Central memory CD8-positive, alpha-beta T cell (primary cell): ENCODE results near the gene HSFX3.
"Not testable (repeated sequence)": the region's sequence is repeated elsewhere in the genome, so short reads cannot be mapped to it uniquely, and the experiment has no call there.

Source experiments
- ATAC-seq: fragments of 150-1000 bp; cut with Tn5 transposase; replicated peaks from 2 replicates; pipeline ENCODE4 v1.10.0; 2022; ENCODE audit warnings: mild to moderate bottlenecking, moderate FRiP score, moderate number of reproducible peaks; ENCODE audit not compliant: poor library complexity, severe bottlenecking; ENCODE audit errors: extremely low read depth
- DNase-seq, 2 donors: peaks; one replicate each; pipeline ENCODE4 v3.0.0; 2021; ENCODE audit warnings: low spot score in 2 of 2
- H3K27ac Mint-ChIP-seq: one replicate; pipeline ENCODE4 v1.8.0; 2022; ENCODE audit warnings: low read depth, mild to moderate bottlenecking, moderate library complexity, mixed read lengths
- H3K27me3 Mint-ChIP-seq: one replicate; pipeline ENCODE4 v1.8.0; 2022; ENCODE audit warnings: mixed read lengths
- H3K36me3 Mint-ChIP-seq: one replicate; pipeline ENCODE4 v1.8.0; 2022; ENCODE audit warnings: mild to moderate bottlenecking, moderate library complexity, mixed read lengths; ENCODE audit not compliant: insufficient read depth
- H3K4me1 Mint-ChIP-seq: one replicate; pipeline ENCODE4 v1.8.0; 2022; ENCODE audit warnings: mixed read lengths
- H3K4me3 Mint-ChIP-seq: one replicate; pipeline ENCODE4 v1.8.0; 2022; ENCODE audit warnings: mild to moderate bottlenecking, moderate library complexity, mixed read lengths
- H3K9me3 Mint-ChIP-seq: one replicate; pipeline ENCODE4 v1.8.0; 2022; ENCODE audit warnings: mixed read lengths

Gene HSFX3

DNA sequence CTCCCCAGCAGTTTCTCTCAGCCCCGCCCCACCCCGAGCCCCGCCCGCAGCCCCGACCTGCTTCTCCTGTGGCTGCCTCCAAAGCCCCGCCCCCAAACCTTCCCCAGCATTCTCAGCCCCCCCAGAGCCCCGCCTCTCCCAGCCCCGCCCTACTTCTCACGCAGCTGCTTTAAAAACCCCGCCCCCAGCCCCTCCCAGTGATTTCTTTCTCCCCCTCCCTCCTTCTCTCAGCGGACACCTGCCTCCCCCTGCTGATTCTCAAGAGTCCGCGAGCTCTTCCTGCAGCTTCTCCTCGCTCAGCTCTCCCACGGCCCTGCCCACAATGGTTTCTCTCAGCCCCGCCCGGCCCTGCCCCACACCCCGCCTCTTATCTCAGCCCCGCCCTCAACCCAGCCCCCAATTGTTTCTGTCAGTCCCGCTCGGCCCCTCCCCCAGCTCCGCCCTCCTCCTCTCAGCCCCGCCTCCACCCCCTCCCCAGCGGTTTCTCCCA, 9.5 kb downstream of the HSFX3 start:
- Mint-ChIP-seq H3K27ac (peak overlapping the region; percentile 98), H3K36me3 (peaks cover 17% of the 10 kb centered on the region), H3K27me3 (no peaks in the 10 kb centered on the region), H3K9me3 (no peaks in the 10 kb centered on the region), H3K4me1 (no peaks in the 10 kb centered on the region), H3K4me3 (peak overlapping the region; percentile 71)
- ATAC-seq (peak; percentile 55), DNase-seq (peak; percentile 61 to 75)

DNA sequence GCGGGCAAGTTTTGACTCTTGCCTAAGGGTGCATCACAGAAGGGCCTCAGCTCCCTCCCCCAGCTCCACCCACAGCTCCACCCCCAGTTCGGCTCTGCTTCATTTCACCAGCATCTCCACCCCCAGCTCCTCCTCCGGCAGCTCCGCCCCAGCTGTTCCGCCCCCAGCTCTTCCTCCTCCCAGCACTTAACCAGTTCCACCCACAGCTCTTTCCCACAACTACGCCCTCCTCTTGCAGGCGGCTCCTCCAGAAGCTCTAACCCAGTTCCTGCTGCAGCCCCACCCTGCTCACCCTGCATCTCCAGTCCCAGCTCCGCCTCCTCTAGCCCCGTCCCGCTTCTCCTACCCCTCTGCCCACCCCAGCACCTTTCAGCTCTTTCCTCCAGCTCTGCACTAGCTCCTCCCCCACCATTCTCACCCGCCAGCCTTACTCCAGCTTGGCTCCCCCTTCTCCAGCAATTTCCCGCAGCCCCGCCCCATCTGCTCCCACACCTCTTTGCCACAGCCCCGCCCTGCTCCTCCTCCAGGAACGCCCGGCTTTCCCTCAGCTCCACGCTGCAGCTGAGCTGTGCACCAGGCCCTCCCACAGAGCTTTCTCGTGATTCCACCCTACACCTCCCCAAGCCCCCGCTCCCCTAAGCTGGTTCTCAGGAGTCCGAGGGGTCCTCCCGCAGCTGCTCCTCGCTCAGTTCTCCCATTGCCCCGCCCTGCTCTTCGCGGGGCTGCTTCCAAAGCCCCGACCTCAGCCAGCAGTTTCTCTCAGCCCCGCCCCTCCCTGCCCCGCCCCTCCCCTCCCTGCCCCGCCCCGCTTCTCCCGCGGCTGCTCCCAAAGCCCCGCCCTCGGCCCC, 10.2 kb downstream of the HSFX3 start:
- Mint-ChIP-seq H3K4me3 (peak overlapping the region; percentile 71), H3K36me3 (peaks cover 15% of the 10 kb centered on the region), H3K9me3 (no peaks in the 10 kb centered on the region), H3K4me1 (no peaks in the 10 kb centered on the region), H3K27ac (peak overlapping the region; percentile 98), H3K27me3 (no peaks in the 10 kb centered on the region)
- DNase-seq = peak; percentile 78 to 84
- peak; percentile 42 for ATAC-seq

- H3K27me3 Mint-ChIP-seq, ATAC-seq, H3K4me3 Mint-ChIP-seq, H3K27ac Mint-ChIP-seq, H3K4me1 Mint-ChIP-seq, DNase-seq, H3K9me3 Mint-ChIP-seq: not testable (repeated sequence)
- peaks cover 20% of the 10 kb centered on the region for H3K36me3 Mint-ChIP-seq
Observed at GRCh38 chrX:149537474-149537873, 12.2 kb downstream of the HSFX3 start.

DNA sequence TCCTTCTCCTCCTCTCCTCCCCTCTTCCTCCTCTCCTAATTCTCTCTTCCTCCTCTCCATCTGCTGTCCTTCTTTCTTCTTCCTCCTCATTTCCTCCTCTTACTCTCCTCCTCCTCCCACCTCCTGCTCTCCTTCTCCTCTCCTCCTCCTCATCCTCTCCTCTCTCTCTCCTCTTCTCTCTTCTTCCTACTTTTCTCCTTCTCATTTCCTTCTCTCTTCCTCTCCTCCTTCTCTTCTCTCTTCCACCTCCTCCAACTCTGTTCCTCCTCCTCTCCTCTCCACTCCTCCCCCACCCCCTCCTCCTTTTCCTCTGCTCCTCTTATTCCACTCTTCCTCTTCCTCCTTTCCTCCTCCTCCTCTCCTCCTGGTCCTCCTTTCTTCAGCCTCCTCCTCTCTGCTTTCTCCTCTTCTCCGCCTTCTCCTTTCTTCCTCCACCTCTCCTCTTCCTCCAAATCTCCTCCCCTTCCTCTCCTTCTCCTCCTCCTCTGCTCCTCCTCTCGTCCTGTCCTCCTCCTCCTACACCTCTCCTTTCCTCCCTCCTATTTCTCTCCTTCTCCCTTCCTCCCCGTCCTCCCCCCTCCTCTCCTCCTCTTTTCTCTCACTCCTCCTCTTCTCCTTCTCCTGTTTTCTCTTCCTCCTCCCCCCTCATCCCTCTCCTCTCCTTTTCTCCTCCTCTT, 14.7 kb downstream of the HSFX3 start:
- ATAC-seq, H3K4me3 Mint-ChIP-seq, H3K9me3 Mint-ChIP-seq, DNase-seq, H3K4me1 Mint-ChIP-seq, H3K27me3 Mint-ChIP-seq: not testable (repeated sequence)
- Mint-ChIP-seq H3K36me3 (peaks cover 17% of the 10 kb centered on the region), H3K27ac (peak overlapping the region; percentile 10)

- H3K4me1 Mint-ChIP-seq, H3K4me3 Mint-ChIP-seq, ATAC-seq, H3K27ac Mint-ChIP-seq, H3K9me3 Mint-ChIP-seq, H3K27me3 Mint-ChIP-seq, DNase-seq: not testable (repeated sequence)
- H3K36me3 Mint-ChIP-seq = peaks cover 12% of the 10 kb centered on the region
Observed at GRCh38 chrX:149533999-149534398, 15.7 kb downstream of the HSFX3 start.

DNA sequence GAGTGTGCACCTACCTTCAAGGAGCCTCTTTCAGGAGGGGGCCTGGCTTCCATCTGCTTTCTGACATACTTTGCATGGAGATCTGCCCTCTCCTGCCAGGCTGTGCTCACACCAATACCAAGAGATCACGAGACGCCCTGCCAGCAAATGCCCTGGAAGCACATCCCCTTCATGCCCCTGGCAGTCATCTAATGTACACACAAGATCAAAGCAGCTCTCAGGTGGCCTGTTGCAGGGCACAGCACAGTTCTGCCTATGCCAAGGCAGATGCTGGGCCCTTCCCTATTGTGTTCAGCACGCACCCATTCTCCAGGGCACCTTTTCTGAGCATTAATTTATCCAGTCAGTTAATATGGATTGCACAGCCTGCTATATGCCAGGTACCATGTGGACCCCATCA, 16.9 kb downstream of the HSFX3 start:
- ATAC-seq, H3K9me3 Mint-ChIP-seq, H3K27me3 Mint-ChIP-seq, H3K4me1 Mint-ChIP-seq, DNase-seq, H3K4me3 Mint-ChIP-seq, H3K27ac Mint-ChIP-seq: not testable (repeated sequence)
- peaks cover 12% of the 10 kb centered on the region for H3K36me3 Mint-ChIP-seq

DNA sequence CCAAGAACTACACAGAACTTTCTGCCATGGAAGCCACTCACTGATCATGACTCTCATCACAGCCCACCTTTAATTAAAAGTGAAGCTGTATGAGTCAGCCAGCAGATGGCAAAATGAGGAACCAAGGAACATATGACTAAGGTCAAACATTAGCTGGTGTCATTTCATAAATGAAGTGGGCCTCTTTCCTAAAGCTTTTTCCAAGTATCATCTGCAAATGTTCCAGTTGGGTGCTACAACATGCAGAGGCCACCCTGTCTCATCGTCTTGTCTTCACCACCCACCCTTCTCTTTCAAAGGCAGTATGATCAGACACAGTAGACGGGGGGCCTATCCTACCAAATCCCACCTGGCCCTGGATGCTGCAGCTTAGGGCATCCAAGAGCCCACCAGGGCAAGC, 18.1 kb downstream of the HSFX3 start:
- H3K9me3 Mint-ChIP-seq = no peaks in the 10 kb centered on the region
- H3K4me3 Mint-ChIP-seq = no peak overlapping the region
- H3K4me1 Mint-ChIP-seq = peaks cover 5% of the 10 kb centered on the region
- ATAC-seq (no peak), DNase-seq (no peak)
- no peaks in the 10 kb centered on the region for H3K27me3 Mint-ChIP-seq
- peaks cover 14% of the 10 kb centered on the region for H3K36me3 Mint-ChIP-seq
- peak overlapping the region; percentile 8 for H3K27ac Mint-ChIP-seq

DNA sequence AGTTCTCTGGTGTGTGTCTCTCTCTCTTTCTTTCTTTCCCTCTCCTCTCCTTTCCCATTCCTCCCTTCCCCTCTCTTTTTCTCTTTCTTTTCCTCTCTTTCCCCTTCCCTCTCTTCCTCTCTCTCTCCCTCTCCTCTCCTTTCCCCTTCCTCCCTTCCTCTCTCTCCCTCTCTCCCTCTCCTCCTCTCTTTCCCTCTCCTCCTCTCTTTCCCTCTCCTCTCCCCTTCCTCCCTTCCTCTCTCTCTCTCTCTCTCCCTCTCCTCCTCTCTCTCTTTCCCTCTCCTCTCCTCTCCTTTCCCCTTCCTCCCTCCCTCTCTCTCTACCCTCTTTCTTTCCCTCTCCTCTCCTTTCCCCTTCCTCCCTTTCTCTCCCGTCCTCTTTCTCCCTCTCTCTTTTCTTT, 21.3 kb downstream of the HSFX3 start:
- Mint-ChIP-seq H3K9me3 (no peaks in the 10 kb centered on the region), H3K36me3 (peaks cover 13% of the 10 kb centered on the region), H3K27ac (peak overlapping the region; percentile 62), H3K27me3 (no peaks in the 10 kb centered on the region), H3K4me1 (peaks cover 5% of the 10 kb centered on the region), H3K4me3 (no peak overlapping the region)
- no peak for DNase-seq
- no peak for ATAC-seq

DNA sequence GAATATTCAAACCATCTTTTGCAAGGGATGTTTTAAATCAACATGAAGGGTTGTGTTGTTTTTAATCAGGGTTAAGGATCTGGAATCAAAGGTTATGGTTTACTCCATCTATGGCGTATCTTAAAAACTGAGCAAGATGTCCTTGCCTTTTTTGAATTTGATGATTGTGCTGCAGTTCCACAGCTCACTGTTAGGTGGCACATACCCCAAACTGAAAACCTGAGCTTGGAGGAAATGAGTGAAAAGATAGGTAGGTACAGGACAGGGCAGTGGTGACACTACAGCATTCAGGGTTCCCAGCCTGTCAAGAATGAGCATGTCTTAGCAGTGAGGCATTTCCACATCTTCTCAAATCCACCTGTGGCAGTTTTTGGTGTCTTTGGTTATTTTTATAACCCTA, 22.0 kb downstream of the HSFX3 start:
- ATAC-seq (no peak), DNase-seq (peak in 1 of 2 donors; percentile 42)
- no peaks in the 10 kb centered on the region for H3K27me3 Mint-ChIP-seq
- H3K36me3 Mint-ChIP-seq = peaks cover 13% of the 10 kb centered on the region
- peak overlapping the region; percentile 18 for H3K4me3 Mint-ChIP-seq
- H3K9me3 Mint-ChIP-seq = no peaks in the 10 kb centered on the region
- H3K4me1 Mint-ChIP-seq = peaks cover 5% of the 10 kb centered on the region
- peak overlapping the region; percentile 62 for H3K27ac Mint-ChIP-seq

- not testable (repeated sequence) for H3K9me3 Mint-ChIP-seq, H3K27me3 Mint-ChIP-seq
Observed at GRCh38 chrX:149526318-149527033, 23.2 kb downstream of the HSFX3 start.

GRCh38 chrX:149525903-149526302, 23.8 kb downstream of the HSFX3 start:
- ATAC-seq (peak; percentile 49), DNase-seq (peak in 1 of 2 donors; percentile 53)
- Mint-ChIP-seq H3K4me3 (peak overlapping the region; percentile 60), H3K27ac (peak overlapping the region; percentile 96), H3K4me1 (peaks cover 21% of the 10 kb centered on the region), H3K36me3 (peaks cover 15% of the 10 kb centered on the region)
- H3K27me3 Mint-ChIP-seq, H3K9me3 Mint-ChIP-seq: not testable (repeated sequence)

More at GRCh38 chrX:149526318-149527033, 23.2 kb downstream of the HSFX3 start:
- peak overlapping the region; percentile 60 for H3K4me3 Mint-ChIP-seq
- not testable (repeated sequence) for ATAC-seq, DNase-seq, H3K36me3 Mint-ChIP-seq
- H3K27ac Mint-ChIP-seq = peak overlapping the region; percentile 96
- H3K4me1 Mint-ChIP-seq = peaks cover 16% of the 10 kb centered on the region

- Mint-ChIP-seq H3K4me1 (peaks cover 27% of the 10 kb centered on the region), H3K36me3 (peaks cover 17% of the 10 kb centered on the region), H3K4me3 (peak overlapping the region; percentile 60), H3K27ac (peak overlapping the region; percentile 96)
- not testable (repeated sequence) for H3K27me3 Mint-ChIP-seq, H3K9me3 Mint-ChIP-seq
- DNase-seq (peak in 1 of 2 donors; percentile 70), ATAC-seq (peak; percentile 84)
Observed at GRCh38 chrX:149525389-149525788, 24.3 kb downstream of the HSFX3 start.
